HG02623 (cell line): Measurements from ENCODE around the gene LMLN.
"Not testable (repeated sequence)": the region's sequence is repeated elsewhere in the genome, so short reads cannot be mapped to it uniquely, and the experiment has no call there.

Experiments
- ATAC-seq: cut with Tn5 transposase; IDR thresholded peaks from one replicate; pipeline ENCODE4 v1.9.1; 2021; ENCODE audit warnings: moderate library complexity; ENCODE audit not compliant: unreplicated experiment

LMLN gene, protein sequence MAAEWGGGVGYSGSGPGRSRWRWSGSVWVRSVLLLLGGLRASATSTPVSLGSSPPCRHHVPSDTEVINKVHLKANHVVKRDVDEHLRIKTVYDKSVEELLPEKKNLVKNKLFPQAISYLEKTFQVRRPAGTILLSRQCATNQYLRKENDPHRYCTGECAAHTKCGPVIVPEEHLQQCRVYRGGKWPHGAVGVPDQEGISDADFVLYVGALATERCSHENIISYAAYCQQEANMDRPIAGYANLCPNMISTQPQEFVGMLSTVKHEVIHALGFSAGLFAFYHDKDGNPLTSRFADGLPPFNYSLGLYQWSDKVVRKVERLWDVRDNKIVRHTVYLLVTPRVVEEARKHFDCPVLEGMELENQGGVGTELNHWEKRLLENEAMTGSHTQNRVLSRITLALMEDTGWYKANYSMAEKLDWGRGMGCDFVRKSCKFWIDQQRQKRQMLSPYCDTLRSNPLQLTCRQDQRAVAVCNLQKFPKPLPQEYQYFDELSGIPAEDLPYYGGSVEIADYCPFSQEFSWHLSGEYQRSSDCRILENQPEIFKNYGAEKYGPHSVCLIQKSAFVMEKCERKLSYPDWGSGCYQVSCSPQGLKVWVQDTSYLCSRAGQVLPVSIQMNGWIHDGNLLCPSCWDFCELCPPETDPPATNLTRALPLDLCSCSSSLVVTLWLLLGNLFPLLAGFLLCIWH

DNA sequence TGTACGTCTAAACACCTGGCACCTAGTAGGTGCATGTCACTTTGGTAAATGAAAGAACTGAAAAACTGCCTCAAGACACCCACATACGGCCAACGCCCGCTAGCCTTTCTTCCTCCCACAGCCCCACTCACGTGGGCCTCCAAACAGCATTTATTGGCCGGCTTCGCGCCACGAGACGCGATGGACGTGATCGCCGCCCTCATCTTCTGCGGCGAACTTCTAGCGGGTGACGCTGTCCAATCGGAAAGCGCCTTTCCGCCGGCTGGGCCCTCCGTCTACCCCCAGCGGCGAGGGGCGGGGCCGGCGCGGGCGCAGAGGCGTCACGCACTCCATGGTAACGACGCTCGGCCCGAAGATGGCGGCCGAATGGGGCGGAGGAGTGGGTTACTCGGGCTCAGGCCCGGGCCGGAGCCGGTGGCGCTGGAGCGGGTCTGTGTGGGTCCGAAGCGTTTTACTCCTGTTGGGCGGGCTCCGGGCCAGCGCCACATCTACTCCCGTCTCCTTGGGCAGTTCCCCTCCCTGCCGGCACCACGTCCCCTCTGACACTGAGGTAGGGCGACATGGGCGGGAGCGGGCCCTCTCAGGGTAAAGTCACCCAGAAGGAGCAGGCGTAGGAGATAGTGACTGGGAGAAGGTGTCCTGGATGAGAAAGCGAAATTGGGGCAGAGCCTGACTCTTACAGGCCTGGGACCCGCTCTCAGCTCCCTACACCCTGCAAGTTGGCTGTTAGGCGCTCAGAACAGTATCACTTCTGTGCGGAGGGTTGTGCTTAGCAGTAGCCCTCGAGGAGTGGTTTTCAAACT, at the start of gene LMLN:
Gene LMLN, plus strand, starts transcription at position 327 of the 803 bp plus-strand sequence. Its CDS starts 29 bp downstream, at position 356.
- ATAC-seq = peak; percentile 97

DNA sequence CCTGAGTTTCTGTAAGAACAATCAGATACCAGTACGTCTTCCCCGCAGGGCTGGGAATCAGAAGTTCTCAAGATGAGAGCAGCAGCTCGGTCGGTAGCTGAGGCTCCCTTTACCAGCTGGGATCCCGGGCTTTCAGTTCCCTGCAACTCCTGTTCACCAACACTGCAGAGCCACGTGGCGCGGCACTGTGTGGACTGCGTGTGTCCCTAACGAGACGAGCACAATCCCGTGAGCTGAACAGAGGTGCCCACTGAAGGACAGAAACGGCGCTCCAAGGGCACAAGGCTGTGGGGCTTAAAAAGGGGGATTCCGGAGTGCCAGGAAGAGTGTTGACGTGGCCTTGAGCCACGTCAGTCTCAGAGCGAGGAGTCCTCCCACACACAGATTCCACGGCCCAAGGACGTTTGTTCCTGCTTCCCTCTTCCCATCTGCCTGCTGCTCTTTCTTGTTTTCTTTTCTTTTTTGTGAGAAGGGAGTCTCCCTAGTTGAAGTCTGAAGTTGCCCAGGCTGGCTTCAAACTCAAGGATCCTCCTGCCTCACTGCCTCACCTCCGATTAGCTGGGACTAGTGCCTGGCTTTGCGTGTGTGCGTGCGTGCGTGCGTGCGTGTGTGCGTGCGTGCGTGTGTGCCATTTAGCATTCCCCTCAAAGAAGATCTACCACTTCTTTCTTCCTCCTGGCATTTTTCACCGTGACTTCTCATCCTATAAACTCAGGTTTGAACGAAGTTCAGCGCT, 47.1 kb upstream of the LMLN start:
- no peak for ATAC-seq

DNA sequence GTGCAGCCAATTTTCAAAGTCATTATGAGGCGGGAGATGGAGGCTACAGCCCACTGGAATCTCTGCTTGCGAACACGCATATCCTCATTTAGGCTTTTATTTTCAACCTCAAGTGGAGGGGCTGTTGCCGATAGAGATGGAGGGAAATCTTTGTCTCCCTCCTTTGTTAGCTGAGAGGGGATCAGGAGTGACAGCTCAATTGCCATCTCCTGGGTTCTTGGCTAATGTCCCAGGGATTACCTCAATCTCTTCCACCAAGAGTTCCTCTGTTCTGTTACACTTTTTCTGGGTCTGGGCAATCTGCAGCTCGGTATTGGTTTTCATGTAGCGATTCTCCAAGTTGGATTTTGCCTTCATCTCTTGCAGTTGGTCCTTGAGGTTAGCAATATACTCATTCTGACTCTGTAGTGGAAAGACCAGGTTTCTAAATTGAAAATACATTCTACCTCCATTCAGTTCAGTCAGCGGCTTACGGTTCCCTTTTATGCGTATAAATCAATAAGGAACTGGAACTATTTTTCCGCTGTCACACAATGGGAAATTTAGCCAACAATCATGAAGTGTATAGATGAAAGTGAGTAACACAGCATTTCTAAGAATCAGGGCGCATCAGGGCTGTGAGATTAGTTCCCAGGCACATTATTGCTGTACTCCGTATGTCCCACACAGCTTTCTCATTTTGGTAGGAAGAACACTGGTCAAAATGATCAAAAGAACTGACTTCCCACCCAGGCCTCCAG, 46.2 kb upstream of the LMLN start:
- ATAC-seq = no peak

DNA sequence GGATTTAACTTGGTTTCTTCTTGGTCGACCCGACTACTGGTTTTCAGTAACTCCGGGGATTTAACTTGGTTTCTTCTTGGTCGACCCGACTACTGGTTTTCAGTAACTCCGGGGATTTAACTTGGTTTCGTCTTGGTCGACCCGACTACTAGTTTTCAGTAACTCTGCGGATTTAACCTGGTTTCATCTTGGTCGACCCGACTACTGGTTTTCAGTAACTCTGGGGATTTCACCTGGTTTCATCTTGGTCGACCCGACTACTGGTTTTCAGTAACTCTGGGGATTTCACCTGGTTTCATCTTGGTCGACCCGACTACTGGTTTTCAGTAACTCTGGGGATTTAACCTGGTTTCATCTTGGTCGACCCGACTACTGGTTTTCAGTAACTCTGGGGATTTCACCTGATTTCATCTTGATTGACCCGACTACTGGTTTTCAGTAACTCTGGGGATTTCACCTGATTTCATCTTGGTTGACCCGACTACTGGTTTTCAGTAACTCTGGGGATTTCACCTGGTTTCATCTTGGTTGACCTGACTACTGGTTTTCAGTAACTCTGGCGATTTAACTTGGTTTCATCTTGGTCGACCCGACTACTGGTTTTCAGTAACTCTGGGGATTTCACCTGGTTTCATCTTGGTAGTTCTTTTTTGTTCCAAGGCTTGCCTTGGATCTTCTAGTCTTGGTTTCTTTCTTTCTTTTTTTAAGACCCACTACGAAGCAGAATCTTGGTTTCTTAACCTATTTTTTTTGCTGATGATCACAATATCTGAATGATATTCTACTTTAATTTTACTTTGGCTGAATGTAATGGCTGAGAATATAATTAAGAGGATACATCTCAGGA, 38.4 kb upstream of the LMLN start:
- ATAC-seq = not testable (repeated sequence)

DNA sequence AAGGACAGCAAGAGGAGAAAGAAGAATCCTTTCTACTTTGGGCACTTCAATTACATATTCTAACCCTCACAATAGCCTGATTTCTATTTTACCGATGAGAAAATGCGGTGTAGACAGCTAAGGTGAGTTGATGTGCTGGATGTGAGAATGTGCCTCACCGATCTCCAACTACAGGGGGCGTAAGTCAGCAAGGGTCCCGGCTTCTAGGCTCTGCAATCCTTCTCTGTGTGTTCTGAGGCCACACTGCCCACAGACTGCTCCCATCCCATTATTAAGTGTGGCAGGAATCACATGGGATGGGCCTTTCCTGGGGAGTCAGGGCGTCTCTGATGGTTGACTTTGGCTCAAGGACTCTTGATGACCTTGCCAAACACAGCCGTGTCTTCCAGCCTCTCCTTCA, 33.6 kb upstream of the LMLN start:
- ATAC-seq = no peak

DNA sequence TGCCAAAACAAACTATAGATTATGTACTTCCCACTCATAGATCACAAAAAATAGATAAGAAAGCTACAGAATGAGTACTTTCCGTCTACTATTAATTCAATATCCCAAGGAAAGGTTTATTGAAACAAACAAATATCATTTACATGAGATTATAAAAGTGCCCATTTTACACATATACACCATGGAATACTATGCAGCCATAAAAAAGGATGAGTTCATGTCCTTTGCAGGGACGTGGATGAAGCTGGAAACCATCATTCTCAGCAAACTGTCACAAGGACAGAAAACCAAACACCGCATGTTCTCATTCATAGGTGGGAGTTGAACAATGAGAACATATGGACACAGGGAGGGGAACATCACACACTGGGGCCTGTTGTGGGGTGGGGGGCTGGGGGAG, 32.4 kb upstream of the LMLN start:
- not testable (repeated sequence) for ATAC-seq

DNA sequence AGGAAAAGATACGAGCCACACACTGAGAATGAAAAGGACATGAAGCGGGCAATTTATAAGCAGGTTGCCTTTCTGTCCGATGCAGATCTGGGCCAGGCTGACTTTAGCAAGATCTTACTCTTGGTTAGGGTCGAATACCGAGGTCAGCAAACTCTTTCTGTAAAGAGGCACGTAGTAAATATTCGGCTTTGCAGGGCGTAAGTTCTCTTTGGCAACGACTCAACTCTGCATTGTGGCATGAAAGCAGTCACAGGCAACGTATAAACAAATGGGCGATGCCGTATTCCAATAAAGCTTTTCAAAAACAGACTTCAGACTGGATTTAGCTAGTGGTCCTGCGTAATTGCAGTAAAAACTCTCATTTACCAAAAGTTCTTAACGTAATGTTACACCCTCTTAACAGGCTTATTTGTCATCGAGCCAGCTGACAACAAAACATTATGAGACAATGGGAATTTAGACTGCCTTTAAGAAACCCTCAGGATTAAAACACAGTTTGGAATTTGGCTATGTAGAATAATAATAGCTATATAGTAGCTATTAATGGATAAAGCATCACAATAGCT, 23.1 kb upstream of the LMLN start:
- no peak for ATAC-seq

DNA sequence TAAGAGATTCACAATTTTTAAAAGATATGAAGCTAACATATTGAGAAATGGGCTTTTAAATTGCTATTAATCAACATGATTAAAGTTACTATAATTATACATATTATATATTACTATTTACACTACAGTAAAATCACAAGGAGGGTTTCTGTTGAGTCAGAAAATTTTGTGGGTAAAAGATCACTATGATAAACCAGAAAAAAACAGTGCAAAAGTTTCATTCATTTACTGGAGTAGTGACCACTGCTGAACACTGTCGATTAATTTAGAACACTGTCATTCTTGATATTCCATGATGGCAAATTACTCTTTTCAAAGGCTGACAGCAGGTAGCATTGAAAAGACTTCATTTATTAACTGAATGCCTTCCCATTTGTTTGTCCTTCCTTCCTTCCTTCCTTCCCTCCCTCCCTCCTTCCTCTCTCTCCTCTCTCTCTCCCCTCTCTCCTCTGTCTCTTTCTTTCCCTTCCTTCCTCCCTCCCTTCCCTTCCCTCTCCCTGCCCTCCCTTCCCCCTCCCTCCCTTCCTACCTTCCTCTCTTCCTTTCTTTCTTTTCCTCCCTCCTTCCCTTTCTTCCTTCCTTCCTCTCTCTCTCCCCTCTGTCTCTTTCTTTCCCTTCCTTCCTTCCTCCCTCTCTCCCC, 19.2 kb upstream of the LMLN start:
- ATAC-seq = no peak

DNA sequence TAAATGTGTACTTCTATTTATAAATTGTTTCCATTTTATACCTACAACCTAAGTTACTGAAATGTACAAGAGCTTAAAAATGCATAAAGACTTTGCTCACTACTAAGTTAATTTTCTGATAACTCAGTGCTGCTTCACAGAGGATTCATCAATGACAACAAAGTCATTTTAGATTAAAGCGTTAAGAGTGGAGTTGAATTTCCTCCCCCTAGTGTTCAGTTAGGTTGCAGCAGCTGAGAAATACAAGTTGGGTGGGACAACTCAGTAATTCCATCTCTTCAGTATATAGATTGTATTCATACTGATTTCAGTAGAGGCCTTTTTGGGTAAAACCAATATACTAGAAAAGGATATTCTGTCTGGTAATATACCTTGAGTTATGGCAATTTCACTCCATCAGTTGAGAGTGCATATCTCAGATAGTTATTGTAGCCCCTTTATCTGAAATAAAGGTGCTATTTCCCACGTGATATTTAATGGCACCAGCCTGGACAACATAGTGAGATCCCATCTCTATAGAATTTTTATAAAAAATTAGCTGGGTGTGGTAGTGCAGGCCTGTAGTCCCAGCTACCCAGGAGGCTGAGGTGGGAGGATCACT, 17.0 kb upstream of the LMLN start:
- ATAC-seq = no peak

DNA sequence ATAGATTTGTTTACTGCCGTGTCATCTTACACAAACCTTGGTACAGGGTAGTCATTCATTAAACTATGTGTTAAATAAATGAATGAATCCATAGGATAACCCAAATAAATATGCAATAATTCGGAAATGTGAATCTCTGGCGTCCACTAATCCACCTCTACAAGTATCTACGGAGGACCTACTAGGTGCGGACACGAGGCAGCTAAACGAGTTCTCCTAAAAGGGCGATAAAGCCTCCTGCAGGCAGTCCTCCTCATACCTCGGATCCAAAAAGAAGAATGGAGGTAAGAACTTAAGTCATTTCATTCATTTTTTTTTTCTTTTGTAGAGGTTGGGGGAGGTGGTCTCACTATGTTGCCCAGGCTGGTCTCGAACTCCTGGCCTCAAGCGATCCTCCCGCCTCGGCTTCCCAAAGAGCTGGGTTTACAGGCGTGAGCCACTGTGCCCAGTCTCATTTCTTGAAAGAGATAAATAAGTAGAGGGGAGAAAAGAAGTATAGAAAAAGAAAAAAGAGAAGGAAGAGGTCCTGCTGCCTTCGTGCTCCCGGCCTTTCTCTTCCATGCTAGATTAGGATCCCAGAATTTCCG, 10.7 kb upstream of the LMLN start:
- no peak for ATAC-seq

DNA sequence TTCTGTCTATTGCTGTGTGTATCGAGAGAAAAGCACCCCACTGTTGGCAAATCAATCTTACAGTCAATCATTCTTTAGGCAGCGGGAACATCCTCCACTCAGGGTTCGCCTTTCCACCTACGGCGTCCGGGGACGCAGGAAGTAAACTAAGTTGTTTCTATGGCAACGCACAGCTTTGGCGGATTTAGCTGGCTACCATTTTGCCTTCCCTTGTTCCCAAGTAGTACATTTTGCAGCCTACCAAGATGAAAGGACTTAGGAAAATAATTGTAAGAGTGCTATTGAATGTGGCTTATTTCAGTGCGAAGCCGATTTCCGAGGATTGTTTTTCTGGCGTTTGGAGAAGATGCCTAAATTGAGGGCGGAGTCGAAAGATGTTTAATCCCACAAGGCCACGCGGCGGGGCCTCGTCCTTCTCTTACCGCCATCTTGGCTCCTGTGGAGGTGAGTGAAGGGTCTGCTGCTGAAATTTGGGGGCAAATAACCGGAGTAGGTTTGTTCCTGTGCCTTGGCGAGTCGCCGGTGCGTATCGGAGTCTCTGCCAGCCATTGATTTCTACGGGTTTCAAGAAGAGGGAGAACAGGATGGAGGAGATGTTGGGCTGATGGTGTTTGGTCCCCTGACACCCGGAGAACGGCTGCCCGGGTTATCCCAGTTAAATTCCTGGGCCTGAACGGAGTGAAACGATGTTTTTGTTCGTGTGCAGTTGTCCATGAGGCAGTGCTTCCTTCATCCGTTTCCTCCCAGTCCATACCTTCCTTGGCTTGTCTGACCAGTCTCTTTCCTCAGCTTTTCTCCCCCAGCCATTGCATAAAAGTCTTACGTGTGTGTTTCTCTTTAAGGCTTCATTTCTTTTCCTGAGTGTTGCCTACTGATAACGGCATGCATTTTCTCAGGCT, 10.0 kb upstream of the LMLN start, which contains the start of gene RPL35A:
Gene RPL35A, plus strand, starts transcription at position 413 of the 899 bp plus-strand sequence. CDS start 778 bp downstream, outside the sequence.
- ATAC-seq = peak; percentile 91

DNA sequence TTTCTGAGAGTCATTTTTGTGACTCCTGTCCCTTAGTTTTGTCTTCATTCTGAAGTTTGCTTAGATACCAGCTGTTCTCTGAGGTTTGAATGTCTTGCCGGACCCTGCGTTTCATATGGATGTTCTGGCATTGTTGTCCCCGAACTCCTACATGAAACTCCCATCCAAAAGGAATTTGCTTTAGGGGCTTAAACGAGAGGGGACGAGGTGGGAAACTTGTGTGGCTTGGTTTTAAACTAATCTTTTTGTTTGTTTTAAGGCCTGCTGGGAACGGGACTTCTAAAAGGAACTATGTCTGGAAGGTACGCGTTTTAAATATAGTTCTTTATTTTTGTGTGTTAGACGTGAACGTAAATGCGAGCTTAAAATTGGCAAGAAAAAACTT, 9.3 kb upstream of the LMLN start:
- ATAC-seq = no peak

DNA sequence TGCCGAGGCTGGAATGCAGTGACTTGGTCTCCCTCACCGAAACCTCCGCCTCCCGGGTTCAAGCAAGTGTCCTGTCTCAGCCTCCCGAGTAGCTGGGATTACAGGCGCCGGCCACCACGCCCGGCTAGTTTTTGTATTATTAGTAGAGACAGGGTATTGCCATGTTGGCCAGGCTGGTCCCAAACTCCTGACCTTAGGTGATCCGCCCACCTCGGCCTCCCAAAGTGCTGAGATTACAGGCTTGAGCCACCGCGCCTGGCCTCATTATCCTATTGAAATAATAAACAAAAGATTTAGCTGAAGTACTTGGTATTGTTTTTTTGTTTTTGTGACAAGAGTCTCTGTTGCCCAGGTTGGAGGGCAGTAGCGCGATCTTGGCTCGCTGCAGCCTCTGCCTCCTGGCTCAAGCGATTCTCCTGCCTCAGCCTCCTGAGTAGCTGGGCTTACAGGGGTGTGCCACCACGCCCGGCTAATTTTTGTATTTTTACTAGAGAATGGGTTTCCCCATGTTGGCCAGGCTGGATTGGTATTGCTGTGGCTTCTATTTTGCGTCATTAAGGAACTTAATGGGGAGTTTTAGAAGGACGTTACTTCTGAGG, 8.5 kb upstream of the LMLN start:
- no peak for ATAC-seq

DNA sequence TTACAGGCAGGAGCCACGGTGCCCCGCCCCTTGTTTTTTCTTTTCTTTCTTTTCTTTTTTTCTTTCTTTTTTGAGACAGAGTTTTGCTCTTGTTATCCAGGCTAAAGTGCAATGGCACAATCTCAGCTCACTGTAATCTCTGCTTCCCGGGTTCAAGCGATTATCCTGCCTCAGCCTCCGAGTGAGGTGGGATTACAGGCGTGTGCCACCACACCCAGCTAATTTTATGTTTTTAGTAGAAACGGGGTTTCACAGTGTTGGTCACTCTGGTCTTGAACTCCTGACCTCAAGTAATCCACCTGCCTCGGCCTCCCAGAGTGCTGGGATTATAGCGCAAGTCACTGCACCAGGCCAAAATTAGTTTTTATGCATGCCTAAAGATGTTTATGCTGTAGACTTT, 7.6 kb upstream of the LMLN start:
- no peak for ATAC-seq

DNA sequence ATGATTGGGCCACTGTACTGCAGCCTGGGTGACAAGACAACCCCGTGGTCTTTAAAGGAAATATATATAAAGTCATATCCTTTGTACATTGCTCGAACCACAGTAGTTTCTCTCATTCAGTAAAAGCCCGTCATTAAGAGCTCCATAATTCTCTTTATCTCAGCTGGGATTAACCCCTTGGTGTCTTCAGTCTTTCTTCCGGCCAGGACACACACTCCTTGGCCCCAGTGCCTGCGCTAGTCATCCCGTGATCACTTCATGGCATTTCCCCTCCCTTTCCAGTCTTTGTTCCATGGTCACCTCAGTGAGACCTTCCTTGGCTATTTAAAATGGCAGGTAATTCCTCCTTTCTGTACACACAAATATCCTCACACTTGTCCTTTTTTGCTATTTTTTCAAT, 6.7 kb upstream of the LMLN start:
- no peak for ATAC-seq

DNA sequence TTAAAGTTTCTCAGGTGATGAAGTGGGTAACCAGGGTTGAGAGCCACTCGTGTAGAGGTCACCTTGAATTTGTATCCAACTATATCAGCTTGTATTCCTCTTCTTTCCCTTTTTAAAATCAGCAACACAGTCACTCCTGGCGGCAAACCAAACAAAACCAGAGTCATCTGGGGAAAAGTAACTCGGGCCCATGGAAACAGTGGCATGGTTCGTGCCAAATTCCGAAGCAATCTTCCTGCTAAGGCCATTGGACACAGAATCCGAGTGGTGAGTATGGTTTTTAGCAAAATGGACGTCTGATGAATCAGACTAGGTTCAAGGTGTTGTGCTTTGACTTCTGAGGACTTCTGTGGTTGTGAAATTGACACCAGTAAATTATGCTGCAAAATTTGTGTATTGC, 6.1 kb upstream of the LMLN start:
- ATAC-seq = no peak
